Cardiac fibroblast (primary cell): ENCODE measurements around the gene ASCC1.

ENCODE experiments used
- DNase-seq, 2 donors: peaks; one replicate each; pipeline versions ENCODE4 v3.0.0 to v3.0.0-alpha.2; 2010; ENCODE audit warnings: low read depth in 2 of 2
- H3K4me3 ChIP-seq, 2 donors: replicated peaks in 1 of 2; 1 replicate in 1 of 2; 2 replicates in 1 of 2; pipeline ENCODE4 v1.5.1; 2011; ENCODE audit warnings: low read depth in 2 of 2, low read length in 2 of 2, mild to moderate bottlenecking in 2 of 2, moderate library complexity in 1 of 2
- CTCF ChIP-seq: IDR thresholded peaks from one replicate; pipeline ENCODE4 v1.5.1; 2011; ENCODE audit warnings: low read depth, mild to moderate bottlenecking, low read length, inconsistent platforms

The ASCC1 gene

GRCh38 chr10:72170733-72171132 is 45.3 kb downstream of the ASCC1 start:
- no peak for TF ChIP-seq CTCF

DNA sequence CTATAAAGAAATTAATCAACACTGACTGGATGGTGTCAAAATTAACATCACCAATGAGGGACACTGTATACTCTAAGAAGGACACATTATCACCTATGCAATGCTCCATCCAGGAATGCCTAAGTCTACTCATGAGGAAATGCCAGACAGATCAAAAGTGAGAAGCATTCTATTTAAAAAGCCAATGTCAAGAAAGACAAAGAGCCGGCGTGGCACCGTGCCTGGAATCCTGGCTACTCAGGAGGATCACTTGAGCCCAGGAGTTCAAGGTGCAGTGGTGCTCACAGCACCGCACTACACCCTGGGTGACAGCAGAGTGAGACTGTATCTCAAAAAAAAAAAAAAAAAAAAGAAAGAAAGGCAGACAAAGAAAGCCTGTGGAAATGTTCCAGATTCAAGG is 45.8 kb downstream of the ASCC1 start:
- peak in 1 of 2 donors; percentile 15 for DNase-seq
- H3K4me3 ChIP-seq = no peak overlapping the region
- no peak for TF ChIP-seq CTCF

More at GRCh38 chr10:72170733-72171132, 45.3 kb downstream of the ASCC1 start:
- no peak for DNase-seq
- H3K4me3 ChIP-seq = no peak overlapping the region

DNA sequence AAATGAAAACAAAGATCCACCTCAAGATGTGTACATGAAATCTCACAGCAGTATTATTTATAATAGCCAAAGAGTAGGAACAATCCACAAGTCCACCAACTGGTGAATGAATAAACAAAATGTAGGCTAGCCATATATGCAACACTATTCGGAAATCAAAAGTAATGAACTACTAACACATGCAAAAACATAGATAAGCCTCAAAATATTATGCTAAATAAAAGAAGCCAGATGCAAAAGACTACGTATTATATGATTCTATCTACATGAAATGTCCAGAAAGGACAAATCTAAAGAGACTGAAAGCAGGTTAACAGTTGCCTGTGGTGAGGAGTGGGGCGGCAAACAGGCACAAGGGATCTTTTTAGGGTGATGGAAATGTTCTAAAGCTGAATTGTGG is 49.0 kb downstream of the ASCC1 start:
- no peak for TF ChIP-seq CTCF
- no peak for DNase-seq
- H3K4me3 ChIP-seq = no peak overlapping the region

DNA sequence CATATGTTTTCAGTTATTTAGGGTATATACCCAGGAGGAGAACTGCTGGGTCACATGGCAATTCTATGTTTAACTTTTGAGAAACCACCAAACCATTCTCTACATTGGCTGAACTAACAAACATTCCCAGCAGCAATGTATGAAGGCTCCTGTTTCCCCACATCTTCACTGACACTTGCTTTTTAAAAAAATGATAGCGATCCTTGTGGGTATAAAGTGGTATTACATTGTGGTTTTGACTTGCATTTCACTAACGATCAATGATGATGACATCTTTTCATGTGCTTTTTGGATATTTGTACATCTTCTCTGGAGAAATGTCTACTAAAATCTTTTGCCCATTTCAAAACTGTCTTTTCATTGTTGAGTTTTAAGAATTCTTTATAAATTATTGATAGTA is 51.5 kb downstream of the ASCC1 start:
- no peak for DNase-seq
- H3K4me3 ChIP-seq = no peak overlapping the region
- no peak for TF ChIP-seq CTCF

DNA sequence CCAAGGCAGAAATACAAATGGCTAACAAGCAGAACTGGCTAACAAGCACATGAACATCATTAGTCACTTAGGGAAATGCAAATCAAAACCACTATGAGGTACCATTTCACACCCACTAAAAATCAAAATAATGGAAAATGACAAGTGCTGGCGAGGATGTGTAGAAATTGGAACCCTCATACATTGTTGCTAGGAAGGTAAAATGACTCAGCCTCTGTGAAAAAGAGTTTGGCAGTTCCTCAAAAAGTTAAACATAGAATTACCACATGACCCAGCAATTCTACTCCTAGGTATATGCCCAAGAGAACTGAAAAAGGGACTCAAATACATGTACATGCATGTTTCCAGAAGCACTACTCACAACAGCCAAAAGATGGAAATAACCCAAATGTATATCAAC is 53.1 kb downstream of the ASCC1 start:
- DNase-seq = peak; percentile 63 to 78
- no peak for TF ChIP-seq CTCF

DNA sequence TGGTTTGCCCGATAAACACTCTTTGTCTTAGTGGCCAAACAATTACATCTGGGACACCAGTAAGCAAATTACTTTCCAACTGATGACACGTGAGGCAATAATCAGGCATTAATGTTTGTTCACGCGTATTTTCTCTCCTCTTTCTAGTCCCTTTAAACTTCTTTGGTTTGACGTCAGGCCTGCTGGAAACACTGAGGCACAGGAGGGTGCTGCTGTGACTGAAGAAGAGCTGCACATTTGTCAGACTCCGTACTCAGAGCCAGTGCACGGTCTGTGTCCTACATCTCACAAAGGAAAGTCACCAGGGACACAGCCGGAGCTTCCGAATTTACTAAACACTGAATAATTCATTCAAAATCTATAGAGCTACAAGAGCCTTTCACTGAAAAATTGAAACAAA is 57.9 kb downstream of the ASCC1 start:
- no peak overlapping the region for H3K4me3 ChIP-seq
- DNase-seq = no peak
- TF ChIP-seq CTCF = no peak

More for the DNA sequence above, 53.1 kb downstream of the ASCC1 start:
- H3K4me3 ChIP-seq = no peak overlapping the region

DNA sequence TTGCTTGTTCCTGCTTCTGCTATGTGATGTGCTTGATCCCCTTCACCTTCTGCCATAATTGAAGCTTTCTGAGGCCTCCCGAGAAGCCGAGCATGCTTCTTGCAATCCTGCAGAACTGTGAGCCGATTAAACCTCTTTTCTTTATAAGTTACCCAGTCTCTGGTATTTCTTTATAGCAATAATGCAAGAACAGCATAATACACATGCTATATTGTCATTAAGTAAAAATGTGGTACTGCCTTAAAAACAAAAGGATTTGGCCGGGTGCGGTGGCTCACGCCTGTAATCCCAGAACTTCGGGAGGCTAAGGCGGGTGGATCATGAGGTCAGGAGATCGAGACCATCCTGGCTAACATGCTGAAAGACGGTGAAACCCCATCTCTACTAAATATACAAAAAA is 59.9 kb downstream of the ASCC1 start:
- no peak for DNase-seq
- H3K4me3 ChIP-seq = no peak overlapping the region
- no peak for TF ChIP-seq CTCF
